Endothelial cell of umbilical vein (primary cell): Measurements from ENCODE around the gene INHBB.

Experiments used
- CTCF ChIP-seq, 2 donors: IDR thresholded peaks; 1 replicate in 1 of 2; 2 replicates in 1 of 2; pipeline ENCODE4 v1.5.1; 2011; ENCODE audit warnings: low read length in 2 of 2, mild to moderate bottlenecking in 2 of 2, moderate library complexity in 2 of 2, control low read depth in 1 of 2, inconsistent platforms in 1 of 2, low read depth in 1 of 2; ENCODE audit not compliant: insufficient read depth in 1 of 2; ENCODE audit errors: extremely low read depth in 1 of 2
- EZH2 ChIP-seq: IDR thresholded peaks from 2 replicates; pipeline ENCODE4 v1.6.1; 2012; ENCODE audit warnings: borderline replicate concordance, low read depth, mild to moderate bottlenecking, moderate library complexity, low read length, inconsistent platforms; ENCODE audit not compliant: severe bottlenecking
- FOS ChIP-seq: IDR thresholded peaks from 2 replicates; pipeline ENCODE4 v1.6.1; 2011; ENCODE audit warnings: mild to moderate bottlenecking, low read length, moderate library complexity, borderline replicate concordance; ENCODE audit not compliant: insufficient read depth
- GATA2 ChIP-seq: IDR thresholded peaks from 2 replicates; pipeline ENCODE4 v1.7.0; 2011; ENCODE audit warnings: low read depth, mild to moderate bottlenecking, moderate library complexity, mixed read lengths, low read length; ENCODE audit not compliant: insufficient read length, insufficient read depth
- JUN ChIP-seq: IDR thresholded peaks from 2 replicates; pipeline ENCODE4 v1.6.1; 2011; ENCODE audit warnings: borderline replicate concordance, low read depth; ENCODE audit not compliant: insufficient read length, insufficient read depth
- MAX ChIP-seq: IDR thresholded peaks from 2 replicates; pipeline ENCODE4 v1.6.1; 2011; ENCODE audit not compliant: insufficient read depth, insufficient read length
- MYC ChIP-seq: IDR thresholded peaks from one replicate; pipeline ENCODE4 v1.6.1; 2011; ENCODE audit warnings: mild to moderate bottlenecking, low read depth, low read length
- POLR2A ChIP-seq: IDR thresholded peaks from 2 replicates; pipeline ENCODE4 v1.6.1; 2012; ENCODE audit warnings: low read depth, mild to moderate bottlenecking, control low read depth, low read length
- POLR2AphosphoS5 ChIP-seq: IDR thresholded peaks from 2 replicates; pipeline ENCODE4 v1.6.1; 2012; ENCODE audit warnings: low read depth, mild to moderate bottlenecking, control low read depth, low read length, moderate library complexity; ENCODE audit not compliant: insufficient read depth

- no peak for TF ChIP-seq CTCF (IDR thresholded peaks at IDR 0.05; ENCODE audit: extremely low read depth in 1 of 2, insufficient read depth in 1 of 2, low read depth in 1 of 2, low read length in 2 of 2)
- no peak for TF ChIP-seq EZH2
- no peak for TF ChIP-seq POLR2A
- no peak for TF ChIP-seq MAX
- TF ChIP-seq MYC, result no peak
- TF ChIP-seq POLR2AphosphoS5, result no peak
- no peak for TF ChIP-seq FOS
- no peak for TF ChIP-seq GATA2
- TF ChIP-seq JUN, result no peak
Observed at GRCh38 chr2:120299561-120299960, 46.4 kb upstream of the INHBB start.
